ENCODE data around the gene MIAT. TPM values are rescaled to one million over a fixed set of nuclear protein-coding genes. Genes with fewer than 3 reads are reported as not detected.

The MIAT gene
- total and polyA plus RNA-seq, 2 of the 4 experiments (the other 2 are of a cell fraction) = 0.54 to 0.65 TPM

DNA sequence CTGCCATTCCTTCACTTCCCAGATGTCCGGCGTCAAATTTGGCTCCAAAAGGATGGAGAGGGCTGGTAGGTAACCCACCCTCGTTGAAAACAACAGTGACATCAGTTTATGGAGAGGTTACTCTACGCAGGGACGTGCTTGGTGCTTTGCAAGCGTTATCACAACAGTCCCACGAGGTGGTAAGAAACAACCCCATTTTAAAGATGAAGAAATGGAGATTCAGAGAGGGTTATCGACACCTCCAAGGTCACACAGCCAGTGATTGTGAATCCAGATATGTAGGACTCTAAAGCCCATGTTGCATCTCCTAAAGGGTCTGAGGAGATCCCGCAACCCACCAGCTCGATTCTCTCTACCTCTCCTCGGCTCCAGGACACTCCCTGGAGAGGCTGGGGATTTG is 773 bp downstream of the MIAT start:
- H3K4me3 ChIP-seq (ENCODE audit: insufficient read depth, low read depth, low read length) = no peak overlapping the region
- 0 out of 2 replicates have a peak overlapping the region, but pooled peaks have one; percentile 3 for H2BK20ac ChIP-seq (ENCODE audit: low read depth, low read length)
- WGBS, 2 experiments (ENCODE audit: extremely low coverage in 2 of 2, insufficient read length in 1 of 2) = no CpG with 5 or more reads among the region's 11 CpGs
- H3K56ac ChIP-seq (ENCODE audit: extremely low read depth, insufficient read depth, low read length) = no peak overlapping the region
- DNase-seq (no peak), ATAC-seq (ENCODE audit: low read depth) (no peak; the same call in 1 of the 2 replicates)
- no peak overlapping the region for H2BK5ac ChIP-seq (ENCODE audit: low read depth, low read length, poor library complexity, severe bottlenecking)
- 0 out of 2 replicates have a peak overlapping the region, but pooled peaks have one; percentile 1 for H3K4ac ChIP-seq (ENCODE audit: low read depth, low read length)
- H3K36me3 ChIP-seq (ENCODE audit: control insufficient read depth, insufficient read depth, low read length) = no peaks in the 10 kb centered on the region
- BruUV-seq (replicated peaks) = no TSS peak
- no peak overlapping the region for H4K91ac ChIP-seq (ENCODE audit: insufficient read depth, low read depth, low read length)
- intact Hi-C loops (cut with micrococcal nuclease) = loop anchor here (2.0 kb wide), 1 partner anchor 145 kb away; the partner anchor contains the start of gene TFIP11
- CTCF ChIA-PET = no interaction called here
- no peaks in the 10 kb centered on the region for H3K9me1 ChIP-seq (ENCODE audit: insufficient read depth, low read length)
- H2BK120ac ChIP-seq (ENCODE audit: low read depth, low read length) = no peak overlapping the region
- peaks cover 33% of the 10 kb centered on the region for H3K27me3 ChIP-seq (ENCODE audit: control insufficient read depth, insufficient read depth, low read length)
- no peak overlapping the region for H4K5ac ChIP-seq (ENCODE audit: low read depth, low read length)
- POLR2A ChIA-PET (ENCODE audit: unreplicated experiment) = no interaction called here
- no peaks in the 10 kb centered on the region for H3K79me1 ChIP-seq (ENCODE audit: low read depth in 1 of 2, low read length in 2 of 2)
- dilution Hi-C loops (cut with HindIII; ENCODE audit: low sequenced_read_pairs, unreplicated experiment) = no loop called here
- no peak overlapping the region for H3K14ac ChIP-seq (replicated peaks; ENCODE audit: low read depth, low read length)
- peak overlapping the region; percentile 83 for H3K23ac ChIP-seq (ENCODE audit: low read depth, low read length)
- peak overlapping the region; percentile 7 for H2AK9ac ChIP-seq (replicated peaks; ENCODE audit: low read depth, low read length, poor library complexity)
- no peaks in the 10 kb centered on the region for H3K9me3 ChIP-seq (ENCODE audit: control insufficient read depth, insufficient read depth, low read length)
- no peak overlapping the region for H2BK15ac ChIP-seq (ENCODE audit: low read depth, low read length)
- TF ChIP-seq RCOR1 (IDR thresholded peaks at IDR 0.05; ENCODE audit: insufficient replicate concordance, low read length) = no peak
- TF ChIP-seq, protein P1, sequence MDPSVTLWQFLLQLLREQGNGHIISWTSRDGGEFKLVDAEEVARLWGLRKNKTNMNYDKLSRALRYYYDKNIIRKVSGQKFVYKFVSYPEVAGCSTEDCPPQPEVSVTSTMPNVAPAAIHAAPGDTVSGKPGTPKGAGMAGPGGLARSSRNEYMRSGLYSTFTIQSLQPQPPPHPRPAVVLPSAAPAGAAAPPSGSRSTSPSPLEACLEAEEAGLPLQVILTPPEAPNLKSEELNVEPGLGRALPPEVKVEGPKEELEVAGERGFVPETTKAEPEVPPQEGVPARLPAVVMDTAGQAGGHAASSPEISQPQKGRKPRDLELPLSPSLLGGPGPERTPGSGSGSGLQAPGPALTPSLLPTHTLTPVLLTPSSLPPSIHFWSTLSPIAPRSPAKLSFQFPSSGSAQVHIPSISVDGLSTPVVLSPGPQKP (IDR thresholded peaks at IDR 0.05; ENCODE audit: borderline replicate concordance, low read depth, low read length) = no peak
- no peak for TF ChIP-seq NFE2L2 (IDR thresholded peaks at IDR 0.05; ENCODE audit: low read depth, low read length)
- TF ChIP-seq CHD1 (IDR thresholded peaks at IDR 0.05; ENCODE audit: low read depth, low read length) = no peak
- TF ChIP-seq SMC3 (IDR thresholded peaks at IDR 0.05; ENCODE audit: low read depth, low read length) = no peak
- TF ChIP-seq RAD21 (IDR thresholded peaks at IDR 0.05; ENCODE audit: low read length) = no peak
- no peak for TF ChIP-seq MXI1 (IDR thresholded peaks at IDR 0.05; ENCODE audit: borderline replicate concordance, low read depth, low read length)
- TF ChIP-seq FOS (IDR thresholded peaks at IDR 0.05; ENCODE audit: low read depth, low read length) = no peak
- no peak for TF ChIP-seq POLR2A (IDR thresholded peaks at IDR 0.05; ENCODE audit: low read depth, low read length)
- no peak for TF ChIP-seq CEBPB (IDR thresholded peaks at IDR 0.05; ENCODE audit: low read depth, low read length)
- TF ChIP-seq MAFK (IDR thresholded peaks at IDR 0.05; ENCODE audit: low read depth, low read length) = no peak
- TF ChIP-seq, protein P2, sequence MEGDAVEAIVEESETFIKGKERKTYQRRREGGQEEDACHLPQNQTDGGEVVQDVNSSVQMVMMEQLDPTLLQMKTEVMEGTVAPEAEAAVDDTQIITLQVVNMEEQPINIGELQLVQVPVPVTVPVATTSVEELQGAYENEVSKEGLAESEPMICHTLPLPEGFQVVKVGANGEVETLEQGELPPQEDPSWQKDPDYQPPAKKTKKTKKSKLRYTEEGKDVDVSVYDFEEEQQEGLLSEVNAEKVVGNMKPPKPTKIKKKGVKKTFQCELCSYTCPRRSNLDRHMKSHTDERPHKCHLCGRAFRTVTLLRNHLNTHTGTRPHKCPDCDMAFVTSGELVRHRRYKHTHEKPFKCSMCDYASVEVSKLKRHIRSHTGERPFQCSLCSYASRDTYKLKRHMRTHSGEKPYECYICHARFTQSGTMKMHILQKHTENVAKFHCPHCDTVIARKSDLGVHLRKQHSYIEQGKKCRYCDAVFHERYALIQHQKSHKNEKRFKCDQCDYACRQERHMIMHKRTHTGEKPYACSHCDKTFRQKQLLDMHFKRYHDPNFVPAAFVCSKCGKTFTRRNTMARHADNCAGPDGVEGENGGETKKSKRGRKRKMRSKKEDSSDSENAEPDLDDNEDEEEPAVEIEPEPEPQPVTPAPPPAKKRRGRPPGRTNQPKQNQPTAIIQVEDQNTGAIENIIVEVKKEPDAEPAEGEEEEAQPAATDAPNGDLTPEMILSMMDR (conservative IDR thresholded peaks at IDR 0.05; ENCODE audit: low read depth, low read length) = no peak
- TF ChIP-seq, protein P3, sequence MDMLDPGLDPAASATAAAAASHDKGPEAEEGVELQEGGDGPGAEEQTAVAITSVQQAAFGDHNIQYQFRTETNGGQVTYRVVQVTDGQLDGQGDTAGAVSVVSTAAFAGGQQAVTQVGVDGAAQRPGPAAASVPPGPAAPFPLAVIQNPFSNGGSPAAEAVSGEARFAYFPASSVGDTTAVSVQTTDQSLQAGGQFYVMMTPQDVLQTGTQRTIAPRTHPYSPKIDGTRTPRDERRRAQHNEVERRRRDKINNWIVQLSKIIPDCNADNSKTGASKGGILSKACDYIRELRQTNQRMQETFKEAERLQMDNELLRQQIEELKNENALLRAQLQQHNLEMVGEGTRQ (IDR thresholded peaks at IDR 0.05; ENCODE audit: low read depth, low read length) = no peak
- TF ChIP-seq BHLHE40 (IDR thresholded peaks at IDR 0.05; ENCODE audit: low read depth, low read length) = no peak
- no peak for TF ChIP-seq RFX5 (IDR thresholded peaks at IDR 0.05; ENCODE audit: low read depth, low read length)
- TF ChIP-seq MAZ (IDR thresholded peaks at IDR 0.05; ENCODE audit: borderline replicate concordance, low read depth, low read length) = no peak
- in situ Hi-C loops (cut with MboI; ENCODE audit: low sequenced_read_pairs) = no loop called here
- peak overlapping the region; percentile 87 for H2AFZ ChIP-seq (replicated peaks; ENCODE audit: low read length, poor library complexity)
- no peak overlapping the region for H3K18ac ChIP-seq (ENCODE audit: low read depth, low read length)
- H2AK5ac ChIP-seq (ENCODE audit: low read depth, low read length) = peak overlapping the region; percentile 78
- H4K20me1 ChIP-seq (ENCODE audit: insufficient read depth, low read length) = no peaks in the 10 kb centered on the region
- H3K9ac ChIP-seq (ENCODE audit: low read depth, low read length) = no peak overlapping the region
- H3K27ac ChIP-seq (ENCODE audit: insufficient read depth, low read length) = no peak overlapping the region
- peaks cover 5% of the 10 kb centered on the region; the same call in 1 of the 2 replicates for H3K4me1 ChIP-seq (ENCODE audit: control insufficient read depth, insufficient read depth, low read length)
- H4K8ac ChIP-seq (ENCODE audit: low read depth in 2 of 2, low read length in 2 of 2) = no peak overlapping the region
- peak overlapping the region; percentile 75; the same call in 1 of the 2 replicates for H3K4me2 ChIP-seq (ENCODE audit: low read depth, low read length)

All from IMR-90 (cell line).